K562 (cell line): Measurements from ENCODE around the gene ATF6B. TPM values are rescaled to one million over a fixed set of nuclear protein-coding genes. Genes with fewer than 3 reads are reported as not detected.

Source experiments
- ATAC-seq: fragments of 200-7000 bp; cut with Tn5 transposase; 3 replicates; pipeline ENCODE4 v1.9.1; 2020; ENCODE audit warnings: moderate library complexity
- BruUV-seq: library from RNA; stranded (reverse); fragments of 400-500 nt; replicated peaks from 2 replicates; lab custom pipeline; 2021; lab: Mats Ljungman, UMichigan
- CTCF ChIA-PET: fragments of 300-600 bp; formaldehyde crosslinking; extraction: SDS; loops from one replicate; lab custom pipeline; 2021; ENCODE audit warnings: low intra/inter-chr PET ratio; lab: Yijun Ruan, JAX
- POLR2A ChIA-PET: fragments of 300-600, 350-650 bp; sonication (Branson Sonifier 250); formaldehyde crosslinking; extraction: SDS; loops from one replicate; lab custom pipeline; 2021; ENCODE audit warnings: antibody characterized with exemption, inconsistent platforms; lab: Yijun Ruan, JAX
- DNase-seq, 4 experiments: peaks; one replicate each; pipeline versions ENCODE4 v3.0.0 to v3.0.0-alpha.2; 2011 to 2018; ENCODE audit warnings: low spot score in 3 of 4, mixed read lengths in 3 of 4; ENCODE audit errors: extremely low read depth in 1 of 4
- FAIRE-seq: peaks from 2 replicates; lab custom pipeline; 2011; peaks lifted over from hg19 to GRCh38; lab: Jason Lieb, UNC
- H2AFZ ChIP-seq: 2 replicates; pipeline ENCODE4 v1.6.0; 2011; ENCODE audit warnings: low read depth, low read length, control low read depth, inconsistent platforms
- H3K27ac ChIP-seq: fragments of 200-600 bp; 3 replicates; pipeline ENCODE4 v1.8.0; 2011; ENCODE audit warnings: low read depth, mild to moderate bottlenecking, control low read depth, inconsistent platforms, low read length, moderate library complexity, mixed read lengths; ENCODE audit errors: extremely low read depth
- H3K27me3 ChIP-seq, 2 experiments: fragments of 300-600 bp in 1 of 2; 2 replicates in 1 of 2; 3 replicates in 1 of 2; pipeline versions ENCODE4 v1.6.0 to v1.8.0; 2011; ENCODE audit warnings: inconsistent platforms in 2 of 2, low read length in 2 of 2, mild to moderate bottlenecking in 1 of 2, mixed read lengths in 1 of 2, moderate library complexity in 1 of 2; ENCODE audit not compliant: control insufficient read depth in 2 of 2, insufficient read depth in 2 of 2
- H3K36me3 ChIP-seq: fragments of 300-600 bp; 3 replicates; pipeline ENCODE4 v1.8.0; 2011; ENCODE audit warnings: mild to moderate bottlenecking, low read length, inconsistent platforms; ENCODE audit not compliant: control insufficient read depth, insufficient read depth
- H3K4me1 ChIP-seq, 2 experiments: fragments of 200-600 bp in 1 of 2; replicated peaks in 1 of 2; 2 replicates in 1 of 2; 3 replicates in 1 of 2; pipeline versions ENCODE4 v1.5.1 to v1.8.0; 2011; ENCODE audit warnings: inconsistent platforms in 2 of 2, low read length in 2 of 2, mild to moderate bottlenecking in 1 of 2, mixed read lengths in 1 of 2, moderate library complexity in 1 of 2; ENCODE audit not compliant: control insufficient read depth in 2 of 2, insufficient read depth in 2 of 2
- H3K4me2 ChIP-seq: 2 replicates; pipeline ENCODE4 v1.6.1; 2011; ENCODE audit warnings: low read length, control low read depth, inconsistent platforms, mixed read lengths; ENCODE audit not compliant: insufficient read depth
- H3K4me3 ChIP-seq: fragments of 200-600 bp; sonication (generic), shearing (Covaris generic); 2 replicates; pipeline ENCODE4 v1.5.1; 2016; ENCODE audit warnings: control low read depth, inconsistent platforms
- H3K79me2 ChIP-seq: fragments of 200-600 bp; 3 replicates; pipeline ENCODE4 v1.8.0; 2011; ENCODE audit warnings: low read length, inconsistent platforms; ENCODE audit not compliant: control insufficient read depth, insufficient read depth
- H3K9ac ChIP-seq, 2 experiments: 2 replicates each; pipeline versions ENCODE4 v1.6.0 to v1.6.1; 2011; ENCODE audit warnings: low read depth in 2 of 2, low read length in 2 of 2, control low read depth in 1 of 2, inconsistent platforms in 1 of 2, mild to moderate bottlenecking in 1 of 2, mixed read lengths in 1 of 2; ENCODE audit not compliant: insufficient read depth in 1 of 2
- H3K9me1 ChIP-seq: one replicate; pipeline ENCODE4 v1.6.0; 2011; ENCODE audit warnings: inconsistent platforms, mild to moderate bottlenecking, low read length, moderate library complexity; ENCODE audit not compliant: control insufficient read depth, insufficient read depth
- H3K9me3 ChIP-seq: replicated peaks from 2 replicates; pipeline ENCODE4 v1.5.1; 2011; ENCODE audit warnings: low read depth, low read length, inconsistent platforms; ENCODE audit not compliant: control insufficient read depth, insufficient read depth
- H4K20me1 ChIP-seq: replicated peaks from 2 replicates; pipeline ENCODE4 v1.6.1; 2011; ENCODE audit warnings: low read length, inconsistent platforms, mixed read lengths; ENCODE audit not compliant: control insufficient read depth, insufficient read depth
- BCLAF1 ChIP-seq, 2 experiments: fragments of 450-650 bp in 1 of 2; IDR thresholded peaks; 2 replicates each; pipeline ENCODE4 v1.6.1; 2011 to 2017; ENCODE audit warnings: low read depth in 2 of 2, antibody characterized with exemption in 1 of 2, borderline replicate concordance in 1 of 2, low read length in 1 of 2, mild to moderate bottlenecking in 1 of 2, mixed read lengths in 1 of 2; ENCODE audit not compliant: control insufficient read depth in 1 of 2
- FOSL1 ChIP-seq: fragments of 200-800 bp; sonication (Bioruptor generic); conservative IDR thresholded peaks from 2 replicates; pipeline ENCODE4 v1.6.1; 2016; ENCODE audit warnings: missing genetic modification characterization, missing compliant biosample characterization
- HLTF ChIP-seq: fragments of 450-650 bp; IDR thresholded peaks from 2 replicates; pipeline ENCODE4 v1.6.1; 2016
- KAT7 ChIP-seq: sonication (generic); formaldehyde crosslinking; IDR thresholded peaks from 2 replicates; pipeline ENCODE4 v1.8.0; 2022; ENCODE audit warnings: missing genetic modification reagents, mild to moderate bottlenecking, borderline replicate concordance
- MTA2 ChIP-seq: fragments of 450-650 bp; IDR thresholded peaks from 2 replicates; pipeline ENCODE4 v1.6.1; 2016; ENCODE audit warnings: low read depth
- NEUROD1 ChIP-seq: fragments of 150-350 bp; IDR thresholded peaks from 2 replicates; pipeline ENCODE4 v1.6.1; 2014; ENCODE audit warnings: borderline replicate concordance, low read length, low read depth; ENCODE audit not compliant: partially characterized antibody
- NR4A1 ChIP-seq, 2 experiments: fragments of 250-450 bp in 1 of 2; fragments of 450-650 bp in 1 of 2; sonication (Bioruptor Pico) in 1 of 2; IDR thresholded peaks; 2 replicates each; pipeline versions ENCODE4 v1.4.0 to v1.6.1; 2016 to 2020; ENCODE audit warnings: mild to moderate bottlenecking in 2 of 2, missing compliant biosample characterization in 1 of 2, missing genetic modification characterization in 1 of 2, moderate library complexity in 1 of 2
- YBX1 ChIP-seq: fragments of 450-650 bp; IDR thresholded peaks from 2 replicates; pipeline ENCODE4 v1.7.1; 2016; ENCODE audit warnings: mild to moderate bottlenecking
- ZBTB17 ChIP-seq: fragments of 450-650 bp; formaldehyde crosslinking; IDR thresholded peaks from 2 replicates; pipeline ENCODE4 v1.4.0; 2020; ENCODE audit warnings: mild to moderate bottlenecking
- ZKSCAN1 ChIP-seq: fragments of 150-350 bp; IDR thresholded peaks from 2 replicates; pipeline ENCODE4 v1.6.1; 2016; ENCODE audit warnings: low read depth, low read length
- ZKSCAN3 ChIP-seq: fragments of 250-450 bp; sonication (Bioruptor Pico); IDR thresholded peaks from 2 replicates; pipeline ENCODE4 v1.4.0; 2020
- ZNF655 ChIP-seq: fragments of 250-450 bp; sonication (Bioruptor Pico); IDR thresholded peaks from 2 replicates; pipeline ENCODE4 v1.5.0; 2021
- ZNF76 ChIP-seq: fragments of 250-450 bp; sonication (Bioruptor Pico); IDR thresholded peaks from 2 replicates; pipeline ENCODE4 v1.4.0; 2020; ENCODE audit warnings: mild to moderate bottlenecking, moderate library complexity, borderline replicate concordance
- WGBS: fragments of 100-300 bp; shearing (Covaris generic); methylation state at CpG from one replicate; pipeline ENCODE4 v1.1.6; 2016; ENCODE audit warnings: low coverage, mixed read lengths; ENCODE audit not compliant: insufficient coverage; ENCODE audit errors: missing lambda C conversion rate; 5-methylcytosine and 5-hydroxymethylcytosine counted together
- in situ Hi-C: fragments of 300-500 bp; cut with MboI; formaldehyde crosslinking; loops from 4 replicates; pipeline ENCODE4 v1.15.0; 2018; ENCODE audit warnings: inconsistent platforms, mixed read lengths
- intact Hi-C: fragments of 100-400 bp; cut with micrococcal nuclease; formaldehyde crosslinking; loops from 2 replicates; pipeline ENCODE4 v1.14.2; 2022
- polyA plus RNA-seq, 8 experiments: library from polyadenylated mRNA; depleted of rRNA in 4 of 8; stranded (reverse) in 5 of 8; unstranded in 3 of 8; fragments of >200 nt; fragmentation: Nextera tagmentation in 2 of 8; fragmentation: Illumina TruSeq in 1 of 8; extraction: Ambion mirVana in 2 of 8; extraction: Trizol in 1 of 8; gene quantifications; 2 replicates each; pipeline versions ENCODE4 v1.2.1 to v1.2.3, GENCODE V29; 2011 to 2014; ENCODE audit warnings: inconsistent platforms in 1 of 8, missing spikeins in 1 of 8
- total RNA-seq, 7 experiments: library from RNA; depleted of rRNA in 6 of 7; stranded (reverse); fragments of >200 nt in 6 of 7; fragmentation: Illumina TruSeq in 2 of 7; extraction: Trizol in 2 of 7; gene quantifications; 2 replicates each; pipeline versions ENCODE4 v1.2.1 to v1.2.3, GENCODE V29; 2011 to 2021; ENCODE audit warnings: low replicate concordance in 1 of 7

ATF6B gene
- total and polyA plus RNA-seq, 9 of the 15 experiments (the other 6 are each of a cell fraction or from before 2014, with no cell fraction given) = 20.7 to 131 (median 31.7) TPM

- TF ChIP-seq ZNF655 (CRISPR knock-in tag) = no peak
- peak; percentile 12 for TF ChIP-seq HLTF
- no peak for TF ChIP-seq ZKSCAN3 (CRISPR knock-in tag)
Observed at GRCh38 chr6:32154514-32155161, 26.6 kb upstream of the ATF6B start (continued).

GRCh38 chr6:32153564-32154513, 25.8 kb upstream of the ATF6B start, which contains the start of gene PPT2:
Gene PPT2 (plus strand): TSS chr6:32154141. CDS start chr6:32154595, 454 bp downstream.
- intact Hi-C loops = loop anchor here (1.0 kb wide), 3 partner anchors 24 to 41 kb away; partner anchors contain the start of gene FKBPL
- WGBS = under 1% methylated on average over 47 of the region's 52 CpGs
- in situ Hi-C loops = no loop called here
- TF ChIP-seq BCLAF1 (IDR thresholded peaks at IDR 0.05; ENCODE audit: borderline replicate concordance in 1 of 2, control insufficient read depth in 1 of 2, low read depth in 2 of 2, low read length in 1 of 2) (peak in 1 of 2 experiments; percentile 91; a peak in 2 of 4 replicates), MTA2 (no peak), KAT7 (peak; percentile 86), ZNF76 (no peak), ZBTB17 (CRISPR knock-in tag) (peak; percentile 90), NEUROD1 (peak; percentile 15), ZKSCAN1 (peak; percentile 71), YBX1 (no peak), FOSL1 (peak; percentile 51; the same call in 1 of the 2 replicates), NR4A1 (CRISPR knock-in tag; IDR thresholded peaks at IDR 0.05) (no peak), NR4A1 (tag; IDR thresholded peaks at IDR 0.05) (0 out of 2 replicates have a peak, but pooled peaks have one; percentile 19)

More at GRCh38 chr6:32153564-32154513, 25.8 kb upstream of the ATF6B start, which contains the start of gene PPT2:
- ATAC-seq (peak; percentile 83), DNase-seq (peak; percentile 88 to 97 (median 92)), FAIRE-seq (peak; percentile 93)
- peak within 1 kb of the TSS; percentile 86 for H3K4me2 ChIP-seq
- no TSS peak for BruUV-seq
- H3K27ac ChIP-seq = peak within 1 kb of the TSS; percentile 89
- H3K4me3 ChIP-seq = peak within 1 kb of the TSS; percentile 65
- no peaks in the 10 kb centered on the region for H3K27me3 ChIP-seq
- peaks cover 25 to 62% of the 10 kb centered on the region in 2 experiments; a peak in 4 of 5 replicates for H3K4me1 ChIP-seq
- H3K79me2 ChIP-seq = peaks cover 44% of the 10 kb centered on the region
- peak within 1 kb of the TSS; percentile 91 for H2AFZ ChIP-seq
- no peaks in the 10 kb centered on the region for H3K9me1 ChIP-seq
- peaks cover 37% of the 10 kb centered on the region for H3K36me3 ChIP-seq
- H3K9ac ChIP-seq = peak within 1 kb of the TSS; percentile 86 to 93
- ChIA-PET CTCF (interaction anchor here (0.9 to 4.2 kb wide), 3 partner anchors 25 to 37 kb away, joined by 3 to 51 read pairs (median 8); no protein-coding TSS in a partner anchor), POLR2A (interaction anchor here (0.6 to 2.1 kb wide), 5 partner anchors 11 to 326 kb away, joined by 3 to 7 read pairs (median 4); partner anchors contain the start of genes EGFL8 and HSPA1B)
- no peaks in the 10 kb centered on the region for H3K9me3 ChIP-seq
- no peaks in the 10 kb centered on the region for H4K20me1 ChIP-seq
